Stimulated activated CD8-positive, alpha-beta memory T cell treated with anti-CD3 and anti-CD28 coated beads, Interleukin-4, amount 100 ng/mL, for 24 hours (primary cell): Measurements from ENCODE around the gene RAD1.

Source experiments
- DNase-seq: peaks from one replicate; pipeline ENCODE4 v3.0.0-alpha.2; 2020; ENCODE audit warnings: low read depth

The RAD1 gene

DNA sequence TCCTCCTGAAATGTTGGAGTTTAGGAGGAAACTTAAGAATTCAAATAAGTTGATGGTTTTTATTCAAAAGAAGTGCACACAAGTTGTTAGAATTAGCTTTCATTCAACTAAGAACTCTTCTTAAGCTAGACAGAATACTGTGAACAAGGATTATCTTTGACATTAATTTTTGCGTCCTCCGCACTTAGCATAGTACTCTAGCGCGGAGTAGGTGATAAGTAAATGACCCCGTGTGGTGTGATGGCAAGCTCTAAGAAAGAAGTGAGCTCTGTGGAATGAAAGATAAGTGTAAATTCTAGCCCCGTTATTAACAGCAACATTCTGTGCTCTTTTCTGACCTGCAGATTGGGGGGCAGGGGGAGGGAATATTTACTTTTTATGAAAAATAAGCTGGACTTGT is 1.2 kb upstream of the RAD1 start:
- no peak for DNase-seq

GRCh38 chr5:34915856-34916192 is 520 bp upstream of the RAD1 start:
- DNase-seq, result peak; percentile 13

DNA sequence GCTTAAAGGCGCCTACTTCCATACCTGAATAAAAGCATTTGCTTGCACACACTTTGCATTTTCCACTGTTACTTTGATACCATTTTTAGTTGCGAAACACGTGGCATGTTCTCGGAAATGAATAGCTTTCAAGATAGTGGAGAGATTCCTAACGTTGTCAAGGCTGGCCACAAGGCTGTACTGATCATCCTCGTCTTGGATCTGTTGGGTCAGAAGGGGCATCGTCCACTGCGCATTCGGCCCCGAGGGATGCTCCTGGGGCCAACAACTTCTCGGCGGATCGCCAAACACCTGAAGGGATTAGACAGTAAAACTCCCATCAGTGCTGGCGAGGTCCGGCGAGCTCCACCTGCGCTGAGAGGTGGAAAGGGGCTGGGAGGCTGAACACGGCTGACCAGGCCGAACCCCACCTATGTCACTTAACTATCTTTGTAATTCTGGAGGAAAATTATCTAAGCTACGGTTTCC is 599 bp downstream of the RAD1 start:
- DNase-seq, result no peak

GRCh38 chr5:34913072-34913471 is 2.2 kb downstream of the RAD1 start:
- no peak for DNase-seq

GRCh38 chr5:34905564-34905963 is 9.7 kb downstream of the RAD1 start:
- DNase-seq, result no peak

DNA sequence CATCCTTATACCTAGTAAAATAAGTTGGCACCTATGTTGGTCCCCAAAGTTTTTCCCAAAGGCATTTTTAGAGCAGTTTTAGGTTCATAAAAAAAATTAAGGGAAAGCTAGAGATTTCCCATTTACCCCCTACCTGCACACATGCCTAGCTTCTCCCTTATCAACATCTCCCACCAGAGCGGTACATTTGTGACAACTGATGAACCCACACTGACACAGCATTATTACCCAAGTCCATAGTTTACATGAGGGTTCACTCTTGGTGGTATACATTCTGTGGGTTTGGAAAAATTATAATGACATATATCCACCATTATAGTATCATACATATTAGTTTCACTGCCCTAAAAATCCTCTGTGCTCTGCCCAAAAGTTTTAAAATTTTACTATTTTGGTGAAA is 12.0 kb downstream of the RAD1 start:
- no peak for DNase-seq

- no peak for DNase-seq
These were observed 14.7 kb downstream of the RAD1 start for GRCh38 chr5:34900652-34901051.

DNA sequence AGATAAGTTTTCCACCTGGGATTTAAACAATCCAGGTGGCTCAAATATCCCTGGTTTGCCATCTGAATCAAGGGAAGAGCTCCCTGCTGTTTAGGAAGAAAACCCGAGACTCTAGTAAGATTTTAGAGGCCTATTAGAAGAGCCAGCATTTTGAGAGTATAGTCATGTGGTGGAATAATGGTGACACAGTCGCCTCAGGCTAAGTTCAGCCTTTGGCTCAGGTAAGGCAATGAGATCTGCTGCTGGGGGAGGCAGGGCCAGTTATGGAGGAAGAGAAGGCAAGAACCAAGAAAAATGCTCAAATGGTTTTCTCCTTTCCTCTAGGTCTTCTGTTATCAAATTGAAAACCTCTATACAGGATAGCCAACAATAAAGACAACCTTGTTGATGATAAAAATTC is 16.2 kb downstream of the RAD1 start:
- no peak for DNase-seq

GRCh38 chr5:34898258-34898895 is 16.9 kb downstream of the RAD1 start:
- peak; percentile 22 for DNase-seq

DNA sequence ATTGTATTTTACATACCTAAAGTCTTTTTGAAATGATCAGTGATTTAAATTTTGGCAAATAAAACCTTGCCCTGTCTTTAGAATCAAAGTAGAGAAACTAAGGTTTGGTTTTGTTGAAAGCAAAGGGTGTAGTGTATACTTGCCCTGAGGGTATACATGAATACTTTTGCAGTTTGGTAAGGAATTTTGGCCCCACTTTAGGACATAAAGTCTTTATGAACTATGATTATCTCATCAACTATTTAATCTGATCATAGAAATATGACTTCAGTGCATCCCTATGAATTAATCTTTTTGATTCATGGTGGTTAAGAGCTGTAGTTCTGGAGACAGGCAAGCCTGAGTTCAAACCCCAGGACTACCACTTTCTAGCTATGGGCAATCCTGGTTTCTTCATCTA is 17.7 kb downstream of the RAD1 start:
- DNase-seq, result no peak

- DNase-seq, result no peak
These were observed 19.5 kb downstream of the RAD1 start for GRCh38 chr5:34895641-34896419.

GRCh38 chr5:34894716-34895115 is 20.6 kb downstream of the RAD1 start:
- DNase-seq, result no peak

DNA sequence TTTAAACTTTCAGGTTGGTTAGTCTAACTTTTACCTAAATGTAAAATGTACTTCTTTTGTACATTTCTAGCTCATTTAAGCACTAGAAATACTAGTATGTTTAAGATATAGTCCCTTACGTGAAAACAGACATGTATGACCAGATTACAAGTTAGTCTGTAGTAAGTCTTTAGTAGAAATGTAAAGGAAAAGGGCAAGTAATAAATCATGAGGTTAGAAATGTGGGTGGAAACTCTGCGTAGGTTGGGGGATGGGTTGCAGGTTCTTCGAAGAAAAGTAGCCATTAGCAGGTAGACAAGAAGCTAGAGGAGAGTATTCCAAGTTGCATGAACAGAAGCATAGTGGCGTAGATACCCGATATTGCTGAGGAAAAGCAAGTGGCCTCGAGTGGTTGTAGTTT is 22.9 kb downstream of the RAD1 start:
- DNase-seq, result no peak

DNA sequence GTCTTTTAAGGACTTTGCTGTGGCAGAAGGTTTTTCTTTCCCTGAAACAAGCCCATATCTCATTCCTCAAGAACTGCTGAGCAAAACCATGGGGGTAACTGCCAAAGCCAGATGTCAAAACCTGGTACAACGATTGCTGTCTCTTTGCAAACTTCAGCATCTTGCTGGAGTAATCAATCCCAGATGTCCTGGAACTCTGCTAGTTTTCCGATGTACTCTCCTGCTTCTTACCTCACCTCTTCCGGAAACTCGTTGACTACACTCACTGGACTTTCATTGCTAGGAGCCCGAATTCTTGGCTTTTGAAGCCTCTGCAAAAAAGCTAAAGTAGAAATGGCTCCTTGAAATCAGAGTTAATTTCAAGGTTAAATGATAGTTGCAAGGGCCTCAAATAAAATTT is 23.3 kb downstream of the RAD1 start:
- no peak for DNase-seq

DNA sequence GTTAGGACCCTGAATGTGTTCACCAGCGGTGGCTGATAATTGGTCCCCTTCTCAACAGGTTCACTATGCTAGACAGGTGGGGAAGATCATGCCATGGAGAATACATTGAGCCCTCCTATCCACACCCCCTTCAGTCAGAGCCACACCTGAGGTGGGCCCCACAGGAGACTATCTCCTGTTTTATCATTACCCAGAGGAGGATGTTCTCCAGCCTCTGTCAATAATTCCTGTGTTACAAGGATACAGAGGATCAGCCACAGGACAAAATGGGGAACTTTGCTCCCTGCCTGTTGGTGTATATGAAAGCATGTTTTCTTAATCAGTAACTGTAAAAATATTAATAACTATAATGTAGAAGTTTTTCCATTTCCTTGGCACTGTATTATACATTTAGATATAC is 25.9 kb downstream of the RAD1 start:
- no peak for DNase-seq

GRCh38 chr5:34886392-34887119 is 28.7 kb downstream of the RAD1 start:
- DNase-seq, result no peak

DNA sequence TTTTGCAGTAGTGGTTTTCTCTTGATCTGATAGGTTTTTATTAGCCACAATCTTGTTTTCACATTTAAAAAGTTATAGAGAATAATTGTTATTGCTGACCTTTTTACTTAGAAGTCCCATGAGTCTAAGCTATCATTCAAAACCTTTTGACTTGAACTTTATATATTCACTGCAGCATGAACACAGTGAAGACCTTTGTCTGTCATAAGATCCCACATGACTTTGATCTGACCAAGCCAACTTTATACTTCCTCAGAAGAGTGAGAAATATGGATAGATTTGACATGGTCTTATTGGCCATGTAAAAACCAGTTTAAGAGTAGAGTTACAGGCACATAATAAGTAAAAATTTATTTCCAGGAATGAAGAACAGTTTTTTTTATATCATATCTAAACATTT is 34.1 kb downstream of the RAD1 start:
- DNase-seq, result no peak

DNA sequence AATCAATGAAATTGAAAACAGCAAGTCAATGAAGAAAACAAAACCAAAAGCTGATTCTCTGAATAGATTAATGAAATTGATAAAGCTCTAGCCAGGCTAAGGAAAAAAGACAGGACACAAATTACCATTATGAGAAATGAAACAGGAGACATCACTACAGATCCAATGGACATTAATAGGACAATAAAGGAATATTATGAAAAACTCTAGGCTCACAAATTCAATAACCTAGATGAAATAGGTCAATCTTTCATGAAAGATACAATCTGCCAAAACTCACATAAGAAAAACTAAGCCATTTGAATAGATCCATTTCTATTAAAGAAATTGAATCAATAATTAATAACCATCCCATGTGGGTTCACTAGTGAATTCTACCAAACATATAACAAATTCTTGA is 39.0 kb downstream of the RAD1 start:
- DNase-seq, result no peak

GRCh38 chr5:34870382-34870781 is 44.9 kb downstream of the RAD1 start:
- no peak for DNase-seq

DNA sequence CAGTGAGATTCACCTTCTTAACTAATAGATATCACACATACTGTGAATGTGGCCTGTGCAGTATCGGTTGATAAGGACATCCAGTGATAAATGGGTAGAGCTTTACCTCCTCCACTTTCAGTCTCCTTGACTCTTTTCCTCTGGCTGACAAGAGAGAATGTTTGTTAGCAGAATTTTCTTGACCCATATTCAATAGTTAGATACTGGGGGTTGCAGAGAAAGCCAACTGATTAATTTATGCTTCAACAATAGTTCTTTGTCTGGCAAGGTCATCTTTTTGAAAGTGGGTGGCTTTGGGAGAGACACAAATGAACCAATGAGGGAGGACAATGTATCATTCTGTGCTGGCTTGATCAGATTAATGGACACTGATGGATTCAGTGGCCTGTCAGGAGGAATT is 46.0 kb downstream of the RAD1 start:
- no peak for DNase-seq

DNA sequence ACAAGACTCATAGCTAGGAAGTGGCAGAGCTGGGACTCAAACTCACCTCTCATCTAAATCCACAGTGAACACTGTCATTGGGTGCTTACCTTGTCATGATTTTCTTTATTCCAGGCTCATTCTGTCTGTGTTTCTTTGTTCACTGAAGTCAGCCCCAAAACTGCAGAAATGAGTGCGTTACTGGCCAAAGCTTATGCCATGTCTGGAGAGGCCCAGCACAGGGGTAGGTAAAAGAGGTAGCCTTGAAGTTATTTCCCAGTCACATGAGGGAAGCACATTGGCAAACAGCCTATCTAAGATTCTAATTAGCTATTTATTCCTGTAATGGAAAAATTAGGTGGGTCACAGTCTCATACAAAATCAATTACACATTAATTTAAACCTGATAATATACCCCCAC is 46.5 kb downstream of the RAD1 start:
- DNase-seq, result no peak

- no peak for DNase-seq
These were observed 47.6 kb downstream of the RAD1 start for GRCh38 chr5:34867660-34868059.

DNA sequence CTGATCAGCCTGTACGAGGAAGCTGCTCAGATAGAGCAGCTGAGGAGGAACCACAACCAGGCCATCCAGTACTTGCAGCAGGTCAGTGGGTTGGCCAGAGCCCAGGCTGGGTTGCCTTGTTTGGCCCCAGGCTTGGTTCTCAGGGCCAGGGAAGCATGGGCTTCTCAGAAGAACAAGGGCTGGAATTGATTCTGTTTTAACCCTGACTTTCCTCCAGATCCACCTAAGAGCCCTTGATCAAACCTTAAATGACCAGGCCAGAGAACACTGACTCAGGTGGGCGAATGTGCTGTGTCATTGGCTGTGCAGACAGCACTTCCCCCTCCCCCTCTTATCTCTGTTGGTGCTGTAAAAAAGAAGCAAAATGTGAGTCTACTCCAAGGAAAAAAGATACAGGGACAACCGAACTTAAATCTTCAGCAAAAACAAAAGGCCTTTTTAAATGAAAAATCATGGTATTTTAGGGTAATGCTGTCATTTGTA is 48.3 kb downstream of the RAD1 start:
- DNase-seq, result no peak
